ENCODE results near the gene OTOP2.

The OTOP2 gene

DNA sequence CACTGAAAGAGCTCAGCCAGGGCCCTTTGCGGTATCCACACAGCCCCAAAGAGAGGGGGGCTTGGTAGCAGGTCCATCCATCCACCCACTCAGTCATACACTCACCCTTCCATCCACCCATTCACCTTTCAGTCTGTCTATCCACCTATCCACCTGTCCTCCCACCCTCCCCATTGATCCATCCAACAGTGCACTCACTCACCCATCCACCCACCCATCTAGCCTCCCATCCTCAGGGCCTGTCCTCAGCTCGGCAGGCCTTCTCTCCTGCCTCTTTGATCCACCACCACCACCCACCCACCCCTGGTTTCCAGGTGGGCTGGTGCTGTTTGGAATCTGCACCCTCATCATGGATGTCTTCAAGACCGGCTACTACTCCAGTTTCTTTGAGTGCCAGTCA, 1.2 kb downstream of the OTOP2 start:
- DNase-seq, result no peak

DNA sequence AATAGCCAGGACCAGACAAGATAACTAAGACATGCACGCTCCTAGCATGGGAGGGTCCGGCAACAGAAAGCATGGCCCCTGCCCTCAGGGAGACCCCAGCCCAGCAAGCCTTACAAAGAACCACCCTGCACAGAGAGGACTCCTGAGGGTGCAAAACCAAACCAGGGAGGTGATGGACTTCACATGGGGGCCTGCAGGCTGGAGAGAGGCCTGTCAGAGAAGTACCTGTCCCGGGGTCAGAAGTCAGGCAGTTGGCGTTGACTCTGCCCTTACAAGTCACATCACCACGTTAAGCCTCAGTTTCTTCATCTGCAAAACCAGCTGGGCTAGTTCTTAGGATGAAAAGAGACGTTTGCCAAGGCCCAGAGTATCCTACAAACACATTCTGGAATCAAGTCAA, 4.7 kb downstream of the OTOP2 start:
- no peak for DNase-seq

DNA sequence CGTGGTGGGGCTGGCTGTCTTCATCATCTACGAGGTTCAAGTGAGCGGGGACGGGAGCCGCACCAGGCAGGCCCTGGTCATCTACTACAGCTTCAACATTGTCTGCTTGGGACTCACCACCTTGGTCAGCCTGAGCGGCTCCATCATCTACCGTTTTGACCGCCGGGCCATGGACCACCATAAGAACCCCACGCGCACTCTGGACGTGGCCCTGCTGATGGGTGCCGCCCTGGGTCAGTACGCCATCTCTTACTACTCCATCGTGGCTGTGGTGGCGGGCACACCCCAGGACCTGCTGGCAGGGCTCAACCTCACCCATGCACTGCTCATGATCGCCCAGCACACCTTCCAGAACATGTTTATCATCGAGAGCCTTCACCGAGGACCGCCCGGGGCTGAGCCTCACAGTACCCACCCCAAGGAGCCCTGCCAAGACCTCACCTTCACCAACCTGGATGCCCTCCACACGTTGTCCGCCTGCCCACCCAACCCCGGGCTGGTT, 6.5 kb downstream of the OTOP2 start:
- DNase-seq, result no peak

DNA sequence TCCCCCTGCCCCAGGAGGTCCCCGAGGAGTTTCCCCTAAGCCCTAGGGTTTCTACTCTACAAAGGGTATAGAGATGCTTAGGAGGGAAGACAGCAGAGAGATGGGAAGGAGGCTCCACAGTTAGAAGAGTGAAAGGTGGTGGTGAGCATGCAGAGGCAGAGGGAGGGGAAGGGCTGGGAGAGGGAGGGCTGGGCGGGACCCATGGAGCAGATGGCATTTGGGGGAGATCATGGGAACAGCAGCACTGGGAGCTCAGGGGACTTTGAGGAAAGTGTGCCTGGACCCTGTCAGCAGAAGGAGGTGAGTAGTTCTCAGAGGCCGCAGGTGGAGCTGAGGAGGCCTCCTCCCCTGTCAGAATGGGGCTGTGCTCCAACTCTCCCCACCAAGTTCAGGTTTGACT, 11.0 kb downstream of the OTOP2 start:
- no peak for DNase-seq

DNA sequence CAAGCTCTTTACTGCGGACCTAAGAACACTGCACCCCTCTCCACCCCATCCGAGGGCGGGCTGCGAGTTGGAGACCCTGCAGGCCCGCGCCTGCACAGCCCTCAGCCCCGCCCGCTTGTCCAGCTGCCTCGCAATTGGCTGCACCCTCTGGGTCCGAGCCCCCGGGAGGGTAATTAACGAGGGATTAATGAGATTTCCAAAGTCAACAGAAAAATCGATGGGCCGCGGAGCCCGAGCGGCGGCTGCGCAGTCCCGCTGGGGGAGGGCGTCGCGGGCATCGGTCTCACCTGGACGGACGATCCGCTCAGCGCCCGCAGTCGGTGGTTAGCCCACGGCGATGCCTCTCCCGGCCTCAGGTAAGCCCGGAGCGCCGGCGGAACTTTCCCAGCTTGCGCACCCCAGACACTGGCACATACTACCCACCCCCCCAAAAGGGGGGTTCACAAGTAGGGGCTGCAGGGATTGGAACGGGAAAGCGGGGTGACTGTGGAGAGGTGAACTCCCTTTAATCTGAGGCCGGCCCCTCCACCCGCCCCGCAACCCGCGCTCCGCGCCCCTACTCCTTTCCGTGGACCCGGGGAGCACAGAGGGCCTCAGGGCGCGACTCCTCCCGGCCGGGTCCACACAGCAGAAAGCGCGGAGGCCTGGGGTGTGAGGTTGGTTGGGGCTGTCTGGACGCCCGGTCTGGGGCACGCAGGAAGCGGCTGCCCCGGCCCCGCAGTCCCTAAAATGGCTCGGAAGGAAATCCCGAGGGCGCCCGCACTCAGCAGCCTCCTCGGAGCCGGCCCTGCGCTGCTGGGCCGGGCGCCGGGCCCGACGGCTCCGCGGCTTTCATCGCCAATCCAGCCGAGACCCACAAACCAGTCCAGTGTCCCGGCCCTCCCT, 11.8 kb downstream of the OTOP2 start, which contains the start of gene OTOP3:
Gene OTOP3 (plus strand): TSS at position 314 of the 885 bp plus-strand sequence. CDS start 24 bp downstream, at position 338.
- no peak for DNase-seq

DNA sequence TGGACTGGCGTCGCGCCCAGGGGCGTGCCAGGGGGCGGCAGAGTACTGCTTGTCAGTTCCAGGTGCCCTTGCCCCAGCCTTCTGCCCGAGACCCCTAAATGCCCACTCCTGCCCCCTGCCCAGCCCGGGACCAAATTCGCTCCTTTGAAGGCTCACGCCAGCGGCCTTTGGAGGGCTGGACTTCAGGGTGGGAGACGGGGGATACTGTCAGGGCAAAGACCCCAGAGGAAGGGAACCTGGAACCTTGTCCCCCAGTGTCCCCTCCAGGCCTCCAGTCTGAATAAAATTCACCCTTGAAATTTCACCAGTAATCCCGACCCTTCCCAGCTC, 12.4 kb downstream of the OTOP2 start:
- no peak for DNase-seq

DNA sequence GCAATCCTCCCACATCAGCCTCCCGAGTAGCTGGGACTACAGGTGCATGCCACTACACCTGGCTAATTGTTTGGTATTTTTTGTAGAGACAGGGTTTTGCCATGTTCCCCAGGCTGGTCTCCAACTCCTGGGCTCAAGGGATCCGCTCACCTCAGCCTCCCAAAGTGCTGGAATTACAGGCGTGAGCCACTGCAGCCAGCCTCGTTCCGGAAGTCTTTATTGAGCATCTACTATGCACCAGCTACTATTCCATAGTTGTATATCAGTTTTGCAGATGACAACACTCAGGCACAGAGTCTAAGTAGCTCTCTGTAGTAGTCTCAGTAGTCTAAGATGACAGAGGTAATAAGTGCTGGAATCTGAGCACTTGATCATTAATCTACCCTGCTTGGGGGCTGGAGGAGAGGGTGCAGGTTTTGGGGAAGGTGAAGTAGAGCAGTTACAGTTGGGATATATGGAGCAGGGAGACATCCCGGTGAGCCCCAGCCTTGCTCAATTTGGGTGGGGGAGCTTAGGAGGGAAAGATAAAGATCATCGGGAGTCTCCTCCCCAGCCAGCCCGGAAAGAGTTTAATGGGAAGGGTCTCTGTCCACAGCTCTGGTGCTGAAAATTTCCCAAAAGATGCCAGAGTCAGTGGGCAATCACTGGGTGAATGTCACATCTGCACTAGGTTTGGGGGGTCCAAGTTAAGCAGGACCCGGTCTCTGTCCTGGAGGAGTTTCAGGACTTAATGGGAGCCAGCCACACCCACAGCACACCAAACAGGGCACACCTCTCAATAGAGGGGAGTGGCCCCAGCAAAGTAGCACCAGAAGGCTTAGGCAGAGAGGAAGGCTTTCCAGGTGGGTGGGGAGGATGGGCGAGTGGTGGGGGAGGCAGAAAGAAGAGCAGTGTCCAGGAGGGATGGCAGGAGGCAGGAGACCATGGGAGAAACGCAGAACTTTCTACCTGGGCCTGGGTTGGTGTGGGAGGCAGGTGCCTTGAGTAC, 13.3 kb downstream of the OTOP2 start:
- DNase-seq, result no peak

DNA sequence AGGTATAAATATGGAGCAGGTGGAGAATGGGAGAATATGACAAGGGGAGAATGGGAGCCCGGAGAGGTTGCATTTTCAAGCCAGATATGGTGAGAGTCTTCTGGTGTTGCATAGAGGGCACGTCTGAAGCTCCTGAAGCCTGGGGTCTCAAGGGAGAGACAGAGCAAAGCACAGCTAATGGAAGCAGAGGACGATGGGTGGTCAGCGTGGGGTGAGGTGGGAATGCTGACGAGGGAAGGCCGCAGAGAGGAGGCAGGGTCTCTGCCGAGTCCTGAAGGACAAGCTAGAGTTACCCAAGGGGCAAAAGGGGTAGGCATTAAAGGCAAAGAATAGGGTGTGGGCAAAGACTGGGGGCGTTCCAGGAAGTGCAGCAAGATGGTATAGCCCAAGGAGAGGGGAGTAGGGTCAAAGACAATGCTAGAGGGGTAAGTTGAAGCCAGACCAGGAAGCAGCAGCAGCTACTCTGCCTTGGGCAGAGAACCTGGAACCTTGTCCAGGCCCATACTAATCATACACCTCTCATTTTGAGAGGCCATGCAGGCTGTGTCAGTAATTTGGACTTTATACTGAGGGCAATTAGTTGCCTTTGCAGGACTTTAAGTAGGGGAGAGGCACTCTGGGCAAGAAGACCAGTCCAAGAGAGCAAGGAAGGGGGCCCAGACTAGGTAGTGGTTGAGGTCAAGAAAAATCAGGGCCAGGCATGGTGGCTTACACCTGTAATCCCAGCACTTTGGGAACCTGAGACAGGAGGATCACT, 14.3 kb downstream of the OTOP2 start:
- no peak for DNase-seq

DNA sequence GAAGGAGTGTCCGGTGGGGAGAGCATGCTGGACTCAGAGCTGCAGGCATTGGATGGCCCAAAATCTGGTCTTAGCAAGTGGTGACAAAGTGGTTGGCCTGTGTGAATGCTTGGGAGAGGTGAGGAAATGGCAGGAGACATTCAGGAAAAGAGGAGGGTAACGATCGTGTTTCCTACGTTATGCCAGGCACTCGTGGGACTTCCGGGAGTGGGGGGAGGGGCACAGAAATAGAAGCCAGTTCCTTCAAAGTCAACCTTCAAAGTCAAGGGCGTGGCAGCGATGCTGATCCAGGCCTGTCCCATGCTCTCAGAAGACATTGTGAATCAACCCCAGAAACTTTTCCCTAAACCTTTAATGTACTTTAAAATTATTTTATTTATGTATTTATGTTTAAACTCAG, 15.5 kb downstream of the OTOP2 start:
- no peak for DNase-seq

DNA sequence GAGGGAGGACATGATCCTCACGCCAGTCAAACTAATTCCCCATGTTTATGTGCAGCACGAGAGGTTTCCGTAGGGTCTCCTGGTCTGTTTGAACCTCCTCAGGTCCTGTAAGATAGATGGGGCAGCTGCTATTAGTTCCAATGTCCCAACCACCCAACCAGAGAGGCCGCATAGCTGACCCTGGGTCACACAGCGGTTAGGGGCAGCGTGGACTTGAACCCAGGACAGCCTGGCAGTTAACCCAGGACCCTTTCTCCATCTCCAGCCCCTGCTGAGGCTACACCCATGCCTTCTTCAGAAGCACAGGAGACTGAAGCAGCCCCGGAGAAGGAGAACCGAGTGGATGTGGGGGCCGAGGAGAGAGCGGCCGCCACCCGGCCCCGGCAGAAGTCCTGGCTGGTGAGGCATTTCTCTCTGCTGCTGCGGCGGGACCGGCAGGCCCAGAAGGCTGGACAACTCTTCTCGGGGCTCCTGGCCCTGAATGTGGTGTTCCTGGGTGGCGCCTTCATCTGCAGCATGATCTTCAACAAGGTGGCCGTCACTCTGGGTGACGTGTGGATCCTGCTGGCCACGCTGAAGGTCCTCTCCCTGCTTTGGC, 17.2 kb downstream of the OTOP2 start:
- DNase-seq, result no peak

DNA sequence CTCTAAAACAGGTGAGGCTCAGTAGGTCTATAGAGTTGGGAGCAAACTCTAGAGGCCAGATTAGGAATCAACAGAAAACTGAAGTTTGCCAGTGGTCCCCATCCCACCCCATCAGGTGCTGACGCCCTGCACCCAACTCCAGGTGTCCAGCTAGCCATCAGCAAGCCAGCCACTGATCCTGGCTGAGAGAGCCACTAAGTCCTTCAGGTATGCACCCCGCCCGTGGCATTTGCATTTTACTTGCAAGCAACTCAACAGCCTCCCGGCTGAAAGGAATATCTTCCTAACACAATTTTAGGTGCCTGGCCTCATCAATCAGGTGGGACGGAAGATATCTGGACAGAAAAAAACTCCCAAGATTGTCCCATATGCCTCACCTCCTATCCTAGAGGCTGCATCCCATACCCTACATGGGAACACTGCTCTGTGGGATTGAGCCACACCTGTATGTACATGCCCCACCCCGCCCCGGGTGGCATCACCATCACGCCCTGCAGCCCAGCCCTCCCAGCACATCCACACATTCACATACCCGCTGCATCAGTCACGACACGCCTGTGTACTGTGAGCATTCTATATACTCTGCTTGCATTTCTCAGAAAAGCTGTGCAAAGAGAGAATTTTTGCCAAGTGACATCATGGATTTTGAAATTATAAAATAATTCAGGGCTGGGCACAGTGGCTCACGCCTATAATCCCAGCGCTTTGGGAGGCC, 19.9 kb downstream of the OTOP2 start:
- no peak for DNase-seq

DNA sequence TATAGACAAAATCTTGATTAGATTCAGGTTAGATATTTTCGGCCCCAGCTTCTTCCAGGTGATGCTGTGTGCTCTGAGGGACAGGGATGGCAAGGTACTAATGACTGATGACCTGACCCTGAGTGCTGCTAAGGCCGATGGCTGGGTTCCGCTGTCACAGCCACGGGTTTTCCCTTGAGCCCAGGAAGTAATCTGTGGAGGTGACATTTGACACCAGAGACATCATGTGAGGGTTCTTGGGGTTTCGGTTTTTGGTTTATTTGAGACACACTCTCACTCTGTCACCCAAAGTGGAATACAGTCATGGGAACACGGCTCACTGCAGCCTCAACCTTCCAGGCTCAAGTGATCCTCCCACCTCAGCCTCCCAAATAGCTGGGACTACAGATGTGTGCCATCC, 21.5 kb downstream of the OTOP2 start:
- DNase-seq, result no peak

DNA sequence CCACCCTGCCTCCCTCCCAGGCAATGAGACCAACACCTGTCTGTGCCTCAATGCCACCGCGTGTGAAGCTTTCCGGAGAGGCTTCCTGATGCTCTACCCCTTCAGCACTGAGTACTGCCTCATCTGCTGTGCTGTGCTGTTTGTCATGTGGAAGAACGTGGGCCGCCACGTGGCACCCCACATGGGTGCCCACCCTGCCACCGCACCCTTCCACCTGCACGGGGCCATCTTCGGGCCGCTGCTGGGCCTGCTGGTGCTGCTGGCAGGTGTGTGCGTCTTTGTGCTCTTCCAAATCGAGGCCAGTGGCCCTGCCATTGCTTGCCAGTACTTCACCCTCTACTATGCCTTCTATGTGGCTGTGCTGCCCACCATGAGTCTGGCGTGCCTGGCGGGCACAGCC, 22.6 kb downstream of the OTOP2 start:
- DNase-seq, result no peak

DNA sequence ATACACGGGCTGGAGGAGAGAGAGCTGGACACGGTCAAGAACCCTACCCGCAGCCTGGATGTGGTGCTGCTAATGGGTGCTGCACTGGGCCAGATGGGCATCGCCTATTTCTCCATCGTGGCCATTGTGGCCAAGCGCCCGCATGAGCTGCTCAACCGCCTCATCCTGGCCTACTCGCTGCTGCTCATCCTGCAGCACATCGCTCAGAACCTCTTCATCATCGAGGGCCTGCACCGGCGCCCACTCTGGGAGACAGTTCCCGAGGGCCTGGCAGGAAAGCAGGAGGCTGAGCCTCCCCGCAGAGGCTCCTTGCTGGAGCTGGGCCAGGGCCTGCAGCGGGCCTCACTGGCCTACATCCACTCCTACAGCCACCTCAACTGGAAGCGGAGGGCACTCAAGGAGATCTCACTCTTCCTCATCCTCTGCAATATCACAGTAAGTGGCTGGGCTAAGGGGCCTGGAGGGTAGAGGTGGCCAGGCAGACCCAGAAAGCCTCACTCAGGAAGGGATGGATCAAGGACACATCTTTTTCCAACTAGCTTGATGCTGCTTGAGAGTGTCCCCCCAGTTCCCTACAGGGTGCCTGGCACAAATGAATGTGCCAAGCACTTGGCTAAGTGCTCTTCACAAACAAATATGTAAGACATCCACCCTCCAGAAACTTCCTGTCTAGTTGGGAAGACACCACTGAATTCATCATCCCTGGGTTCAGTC, 23.1 kb downstream of the OTOP2 start:
- DNase-seq, result no peak

DNA sequence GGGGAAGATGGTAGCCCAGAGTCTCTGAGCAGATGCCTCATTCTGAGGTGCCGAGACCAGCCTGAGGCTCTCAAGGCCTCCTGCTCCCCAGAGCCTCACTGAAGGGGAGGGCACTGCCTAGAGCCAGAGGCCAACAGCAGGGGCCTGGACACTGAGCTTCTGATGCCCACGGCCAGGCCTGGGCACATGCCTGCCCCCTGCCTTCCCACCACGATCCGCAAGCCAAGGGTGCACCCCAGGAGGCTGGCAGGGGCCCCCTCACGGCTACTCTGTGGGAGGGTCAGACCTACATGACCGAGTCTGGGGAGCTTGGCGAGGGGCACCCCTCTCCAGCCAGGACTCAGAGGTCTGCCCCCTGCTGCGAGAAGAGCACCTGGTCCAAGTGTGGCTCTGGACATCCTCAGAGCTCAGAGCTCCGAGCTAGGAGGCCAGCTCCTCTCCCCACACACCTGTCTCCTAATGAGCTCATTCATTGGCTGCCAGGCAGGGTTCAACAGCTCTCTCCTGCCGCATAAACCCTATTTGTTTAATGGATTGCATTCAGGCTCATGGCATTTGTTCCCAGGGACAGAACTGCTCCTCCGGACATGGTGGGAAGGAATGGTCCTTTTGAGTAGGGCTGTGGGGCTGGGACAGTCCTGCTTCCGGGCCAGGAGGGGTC, 25.5 kb downstream of the OTOP2 start:
- DNase-seq, result no peak

DNA sequence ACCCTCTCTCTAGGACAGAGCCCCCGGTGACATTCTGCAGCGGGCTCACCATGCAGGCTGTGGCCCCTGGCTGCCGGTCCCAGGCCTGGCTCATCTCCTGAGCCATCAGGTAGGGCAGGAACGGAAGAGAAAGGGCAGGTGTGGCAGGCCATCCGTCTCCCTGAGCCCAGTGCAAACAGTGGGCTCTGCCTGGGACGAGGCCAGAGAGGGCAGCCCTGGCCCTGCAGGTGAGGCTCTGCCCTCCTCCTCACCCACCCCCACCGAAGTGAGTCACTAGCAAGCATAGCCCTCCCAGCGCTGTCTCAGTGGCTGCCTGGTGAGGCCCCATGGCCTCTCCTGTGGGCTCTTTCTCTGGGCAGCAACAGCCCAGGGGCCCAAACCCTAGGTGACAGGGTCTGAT, 26.1 kb downstream of the OTOP2 start:
- no peak for DNase-seq

DNA sequence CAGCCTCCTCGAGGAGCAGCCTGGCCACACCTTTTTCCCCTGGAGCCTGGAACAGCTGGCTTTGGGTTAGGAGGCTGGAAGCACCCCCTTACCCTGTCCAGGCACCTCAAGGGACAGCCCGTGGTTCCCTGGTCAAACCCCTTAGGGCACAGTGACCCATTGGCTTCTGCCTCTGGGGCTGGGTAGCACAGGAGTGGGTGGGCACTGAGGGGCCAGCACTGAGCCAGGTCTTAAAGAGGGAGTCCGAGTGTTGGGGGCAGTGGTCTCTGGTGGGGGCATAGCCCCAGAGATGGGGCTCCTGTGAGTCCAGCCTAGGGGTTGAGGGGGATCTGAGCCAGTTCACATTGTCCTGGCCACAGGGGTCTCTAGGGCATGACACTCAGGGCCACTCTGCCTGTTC, 27.0 kb downstream of the OTOP2 start:
- DNase-seq, result no peak

DNA sequence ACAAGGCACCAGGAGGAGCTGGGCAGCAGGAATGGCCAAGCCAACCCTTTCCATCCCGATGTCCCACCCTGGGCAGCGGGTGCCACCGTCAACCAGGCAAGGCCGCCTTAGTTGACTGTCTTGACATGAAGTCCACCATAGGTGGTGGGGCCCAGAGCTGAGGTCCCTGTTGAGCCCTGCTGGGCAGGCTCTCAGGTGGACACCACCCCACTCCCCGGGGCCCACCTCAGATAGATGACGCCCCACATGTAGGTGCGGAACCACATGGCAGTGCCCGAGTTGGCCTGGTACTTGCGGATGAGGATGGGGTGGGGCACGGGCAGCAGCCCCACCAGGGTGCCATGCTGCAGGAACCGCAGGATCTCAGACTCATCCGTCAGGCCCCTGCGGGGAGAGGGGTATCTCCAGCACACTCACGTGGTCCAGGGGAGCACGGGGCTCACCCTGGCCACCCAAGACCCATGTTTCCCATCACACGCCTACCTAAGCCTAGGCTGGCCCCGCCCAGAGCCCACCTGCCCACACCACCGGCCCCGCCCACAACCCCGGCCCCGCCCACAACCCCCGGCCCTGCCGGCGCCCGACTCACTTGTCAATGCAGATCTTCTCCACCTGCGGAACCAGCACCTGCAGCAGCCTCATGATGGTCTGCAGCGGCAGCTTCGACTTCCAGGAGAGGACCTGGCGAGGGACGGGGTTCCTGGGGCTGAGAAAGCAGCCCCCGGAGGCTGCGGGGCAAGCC, 27.8 kb downstream of the OTOP2 start:
- no peak for DNase-seq

DNA sequence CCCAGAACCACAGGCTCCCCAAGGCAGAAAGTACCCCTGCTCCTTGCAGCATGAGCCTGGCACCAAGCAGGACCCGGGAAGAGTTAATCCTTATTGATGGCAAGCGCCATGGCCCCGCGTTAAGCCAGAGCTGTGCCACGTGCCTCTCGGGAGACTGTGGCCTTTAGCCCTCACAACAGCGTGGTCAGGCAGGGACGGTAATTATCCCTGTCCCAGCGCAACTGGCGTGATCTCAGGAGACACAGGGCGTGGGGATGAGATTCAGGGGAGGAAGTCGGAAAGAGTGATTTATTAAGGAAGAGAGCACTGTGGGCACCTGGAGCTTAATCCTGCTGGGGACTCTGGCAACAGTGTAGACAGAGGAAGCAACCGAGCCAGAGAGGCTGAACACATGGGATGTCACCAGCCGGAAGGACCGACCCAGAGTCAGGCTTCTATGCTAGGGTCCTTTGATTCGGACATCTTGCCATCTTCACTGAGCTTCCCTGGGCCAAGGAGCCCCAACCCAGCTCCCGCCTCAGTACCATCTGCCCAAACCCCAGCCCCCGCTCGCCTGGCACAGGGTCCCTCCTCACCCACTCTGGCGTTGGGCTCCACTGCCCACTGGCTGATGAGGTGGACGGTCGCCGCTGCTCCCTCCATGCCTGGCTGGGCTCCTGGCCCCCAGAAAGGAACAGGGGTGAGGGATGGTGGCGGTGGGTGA, 28.5 kb downstream of the OTOP2 start:
- no peak for DNase-seq
